MCF 10A (cell line): Measurements from ENCODE around the gene NAGA. TPM values are rescaled to one million over a fixed set of nuclear protein-coding genes. Genes with fewer than 3 reads are reported as not detected.
A peak's percentile ranks its signal among the peaks of the same experiment; 100 is the strongest.
"Not testable (repeated sequence)": the region's sequence is repeated elsewhere in the genome, so short reads cannot be mapped to it uniquely, and the experiment has no call there.

Experiments
- BruUV-seq: library from RNA; stranded (reverse); fragments of 400-500 nt; replicated peaks from 2 replicates; lab custom pipeline; 2021; lab: Mats Ljungman, UMichigan
- CTCF ChIA-PET: fragments of 300-600 bp; sonication (Branson Sonifier 250); formaldehyde crosslinking; extraction: SDS; loops from one replicate; lab custom pipeline; 2021; ENCODE audit warnings: antibody characterized with exemption, inconsistent platforms; lab: Yijun Ruan, JAX
- POLR2A ChIA-PET: fragments of 300-600, 350-650 bp; sonication (Branson Sonifier 250); formaldehyde crosslinking; extraction: SDS; loops from one replicate; lab custom pipeline; 2020; ENCODE audit warnings: antibody characterized with exemption, inconsistent platforms; lab: Yijun Ruan, JAX
- DNase-seq: peaks from one replicate; pipeline ENCODE4 v3.0.0-alpha.2; 2018; ENCODE audit not compliant: unreplicated experiment
- H3K27ac Mint-ChIP-seq: one replicate; pipeline ENCODE4 v1.8.0; 2022; ENCODE audit warnings: mild to moderate bottlenecking, low read depth, mixed read lengths; ENCODE audit not compliant: unreplicated experiment
- H3K27me3 Mint-ChIP-seq: one replicate; pipeline ENCODE4 v1.8.0; 2022; ENCODE audit warnings: mixed read lengths; ENCODE audit not compliant: insufficient read depth, unreplicated experiment
- H3K36me3 Mint-ChIP-seq: one replicate; pipeline ENCODE4 v1.8.0; 2022; ENCODE audit warnings: mild to moderate bottlenecking, moderate library complexity, mixed read lengths; ENCODE audit not compliant: insufficient read depth, unreplicated experiment
- H3K4me1 Mint-ChIP-seq: one replicate; pipeline ENCODE4 v1.8.0; 2022; ENCODE audit warnings: mixed read lengths; ENCODE audit not compliant: insufficient read depth, unreplicated experiment
- H3K4me3 Mint-ChIP-seq: one replicate; pipeline ENCODE4 v1.8.0; 2022; ENCODE audit warnings: mild to moderate bottlenecking, moderate library complexity, mixed read lengths; ENCODE audit not compliant: unreplicated experiment
- H3K9me3 Mint-ChIP-seq: one replicate; pipeline ENCODE4 v1.8.0; 2022; ENCODE audit warnings: mixed read lengths; ENCODE audit not compliant: unreplicated experiment
- CTCF ChIP-seq: fragments of 200-600 bp; IDR thresholded peaks from one replicate; pipeline ENCODE4 v1.8.0; 2022; ENCODE audit warnings: antibody characterized with exemption, mild to moderate bottlenecking; ENCODE audit not compliant: unreplicated experiment
- intact Hi-C: fragments of 100-400 bp; cut with micrococcal nuclease; formaldehyde crosslinking; loops from 2 replicates; pipeline ENCODE4 v1.14.1; 2022
- total RNA-seq: library from RNA; stranded (reverse); gene quantifications from 2 replicates; pipeline ENCODE4 v1.2.3, GENCODE V29; 2022

Gene NAGA
- total RNA-seq, 1 experiment from 2014 or later: 8.0 TPM

- BruUV-seq: no TSS peak
- no peak for TF ChIP-seq CTCF
Measured at GRCh38 chr22:42072606-42073330, 2.2 kb upstream of the NAGA start.

GRCh38 chr22:42071508-42071907 lies 896 bp upstream of the NAGA start:
- intact Hi-C loops, H3K4me1 Mint-ChIP-seq, H3K27me3 Mint-ChIP-seq, CTCF ChIA-PET, H3K36me3 Mint-ChIP-seq, BruUV-seq, DNase-seq, H3K9me3 Mint-ChIP-seq: not testable (repeated sequence)
- POLR2A ChIA-PET: interaction anchor here (0.6 to 3.6 kb wide), 6 partner anchors 8 to 978 kb away, joined by 3 to 39 read pairs (median 5); partner anchors contain the start of genes CENPM, NDUFA6 and SMDT1
- H3K4me3 Mint-ChIP-seq: peak overlapping the region; percentile 82
- H3K27ac Mint-ChIP-seq: peak overlapping the region; percentile 89

More at GRCh38 chr22:42072606-42073330, 2.2 kb upstream of the NAGA start:
- intact Hi-C loops: no loop called here
- no peaks in the 10 kb centered on the region for H3K4me1 Mint-ChIP-seq
- POLR2A ChIA-PET: no interaction called here
- DNase-seq: no peak
- no peak overlapping the region for H3K4me3 Mint-ChIP-seq
- CTCF ChIA-PET: no interaction called here
- no peak overlapping the region for H3K27ac Mint-ChIP-seq
- H3K9me3 Mint-ChIP-seq: no peaks in the 10 kb centered on the region
- H3K36me3 Mint-ChIP-seq: no peaks in the 10 kb centered on the region
- H3K27me3 Mint-ChIP-seq: no peaks in the 10 kb centered on the region

DNA sequence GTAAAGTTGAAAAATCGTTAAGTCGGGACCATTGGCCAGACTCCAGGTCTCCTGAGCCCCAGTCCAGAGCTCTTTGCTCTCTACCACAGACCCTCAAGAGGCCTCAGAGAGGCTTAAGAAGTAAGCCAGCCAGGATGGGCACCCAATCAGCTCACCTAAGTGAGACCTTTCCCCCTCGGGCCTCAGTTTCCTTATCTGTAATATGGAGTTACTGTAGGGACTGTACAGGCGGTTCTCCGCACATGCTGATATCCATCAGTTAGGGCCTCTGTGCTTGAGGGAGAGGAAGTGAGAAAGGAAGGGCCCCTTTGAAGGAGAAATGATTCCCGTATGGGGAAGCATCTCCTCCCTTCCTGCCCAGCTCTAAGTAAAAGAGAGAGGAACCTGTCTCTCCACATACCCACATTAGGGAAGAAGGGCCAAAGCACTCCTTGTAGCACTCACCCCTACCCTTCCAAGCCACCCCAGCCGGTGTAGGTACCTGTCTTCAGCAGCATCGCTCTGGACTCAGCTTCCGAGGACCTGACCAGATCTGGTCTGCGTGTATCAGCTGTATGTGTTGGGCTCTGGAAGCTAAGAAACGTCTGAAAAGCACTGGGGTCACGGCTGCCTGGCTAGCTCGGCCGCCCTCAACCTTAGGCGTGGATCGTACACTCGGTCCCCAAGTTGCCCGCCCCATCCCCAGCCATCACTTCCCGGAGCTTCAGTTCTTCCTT lies 653 bp downstream of the NAGA start:
- peak overlapping the region; percentile 82 for H3K4me3 Mint-ChIP-seq
- no peak for DNase-seq
- POLR2A ChIA-PET: interaction anchor here (0.6 to 3.6 kb wide), 12 partner anchors 8 to 270 kb away, joined by 3 to 39 read pairs (median 3); partner anchors contain the start of genes CCDC134, CENPM, NDUFA6 and SMDT1
- H3K27me3 Mint-ChIP-seq: no peaks in the 10 kb centered on the region
- TSS peak; percentile 75 for BruUV-seq
- H3K4me1 Mint-ChIP-seq: no peaks in the 10 kb centered on the region
- H3K9me3 Mint-ChIP-seq: no peaks in the 10 kb centered on the region
- intact Hi-C loops: no loop called here
- CTCF ChIA-PET: interaction anchor here (0.6 to 1.2 kb wide), 5 partner anchors 18 to 103 kb away, joined by 3 to 5 read pairs (median 3); no protein-coding TSS in a partner anchor
- H3K27ac Mint-ChIP-seq: peak overlapping the region; percentile 89
- no peaks in the 10 kb centered on the region for H3K36me3 Mint-ChIP-seq
- TF ChIP-seq CTCF: no peak

DNA sequence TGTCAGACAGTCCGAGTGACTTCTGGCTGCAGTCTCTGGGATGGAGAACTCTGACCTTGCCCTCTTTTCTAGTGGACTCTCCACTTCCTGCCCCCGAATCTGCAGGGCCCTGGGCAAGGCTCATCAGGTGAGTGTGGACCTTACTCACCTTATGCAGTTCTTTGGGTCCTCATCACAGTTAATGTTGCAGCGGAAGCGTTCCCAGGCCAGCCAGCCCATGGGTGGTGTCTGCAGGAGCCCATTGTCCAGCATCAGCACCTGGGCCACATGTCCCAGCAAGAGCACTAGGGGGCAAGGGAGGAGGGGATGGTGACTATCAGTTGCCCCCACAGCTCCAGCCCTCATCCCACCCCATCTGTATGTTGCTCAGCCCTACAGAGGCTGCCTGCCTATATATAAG lies 2.3 kb downstream of the NAGA start:
- no TSS peak for BruUV-seq
- CTCF ChIA-PET: no interaction called here
- no peaks in the 10 kb centered on the region for H3K36me3 Mint-ChIP-seq
- intact Hi-C loops: no loop called here
- H3K27ac Mint-ChIP-seq: no peak overlapping the region
- no peak overlapping the region for H3K4me3 Mint-ChIP-seq
- H3K27me3 Mint-ChIP-seq: no peaks in the 10 kb centered on the region
- H3K9me3 Mint-ChIP-seq: no peaks in the 10 kb centered on the region
- POLR2A ChIA-PET: interaction anchor here (3.6 kb wide), 1 partner anchor 11 kb away, joined by 39 read pairs; the partner anchor contains the start of gene SMDT1
- TF ChIP-seq CTCF: no peak
- DNase-seq: no peak
- H3K4me1 Mint-ChIP-seq: no peaks in the 10 kb centered on the region
